Caco-2 (cell line): ENCODE measurements around the gene EXOSC10. TPM values are rescaled to one million over a fixed set of nuclear protein-coding genes. Genes with fewer than 3 reads are reported as not detected.

Experiments used
- BruUV-seq: library from RNA; stranded (reverse); fragments of 400-500 nt; replicated peaks from 2 replicates; lab custom pipeline; 2021; lab: Mats Ljungman, UMichigan
- CTCF ChIA-PET: fragments of 300-600 bp; sonication (Branson Sonifier 250); formaldehyde crosslinking; loops from one replicate; lab custom pipeline; 2022; ENCODE audit warnings: antibody characterized with exemption; lab: Charles Lee
- POLR2A ChIA-PET: fragments of 300-600 bp; sonication (Branson Sonifier 250); formaldehyde crosslinking; loops from one replicate; lab custom pipeline; 2022; ENCODE audit warnings: antibody characterized with exemption; lab: Charles Lee
- DNase-seq, 2 experiments: peaks; one replicate each; pipeline versions ENCODE4 v3.0.0 to v3.0.0-alpha.2; 2020 to 2022
- H3K27me3 ChIP-seq: replicated peaks from 2 replicates; pipeline ENCODE4 v1.6.0; 2011; ENCODE audit warnings: low read length; ENCODE audit not compliant: control insufficient read depth, insufficient read depth
- H3K36me3 ChIP-seq: 2 replicates; pipeline ENCODE4 v1.5.1; 2011; ENCODE audit warnings: low read length; ENCODE audit not compliant: control insufficient read depth, insufficient read depth
- H3K4me1 ChIP-seq: fragments of 250-450 bp; sonication (Bioruptor Pico); 2 replicates; pipeline ENCODE4 v1.5.1; 2020; ENCODE audit warnings: mild to moderate bottlenecking
- H3K4me3 ChIP-seq: 2 replicates; pipeline ENCODE4 v1.5.1; 2011; ENCODE audit warnings: low read depth, mild to moderate bottlenecking, control low read depth, low read length
- H3K9me3 ChIP-seq: fragments of 250-450 bp; sonication (Bioruptor Pico); 2 replicates; pipeline ENCODE4 v1.5.1; 2020; ENCODE audit warnings: mild to moderate bottlenecking, moderate library complexity
- H3K27ac Mint-ChIP-seq: one replicate; pipeline ENCODE4 v1.8.0; 2022; ENCODE audit warnings: mixed read lengths; ENCODE audit not compliant: unreplicated experiment
- H3K27me3 Mint-ChIP-seq: one replicate; pipeline ENCODE4 v1.8.0; 2022; ENCODE audit warnings: mixed read lengths; ENCODE audit not compliant: insufficient read depth, unreplicated experiment
- H3K36me3 Mint-ChIP-seq: one replicate; pipeline ENCODE4 v1.8.0; 2022; ENCODE audit warnings: mild to moderate bottlenecking, mixed read lengths; ENCODE audit not compliant: insufficient read depth, unreplicated experiment
- H3K4me1 Mint-ChIP-seq: one replicate; pipeline ENCODE4 v1.8.0; 2022; ENCODE audit warnings: low read depth, mixed read lengths; ENCODE audit not compliant: unreplicated experiment
- H3K4me3 Mint-ChIP-seq: one replicate; pipeline ENCODE4 v1.8.0; 2022; ENCODE audit warnings: mild to moderate bottlenecking, moderate library complexity, mixed read lengths; ENCODE audit not compliant: unreplicated experiment
- H3K9me3 Mint-ChIP-seq: one replicate; pipeline ENCODE4 v1.8.0; 2022; ENCODE audit warnings: mixed read lengths; ENCODE audit not compliant: unreplicated experiment
- intact Hi-C: fragments of 100-400 bp; cut with micrococcal nuclease; formaldehyde crosslinking; loops from one replicate; pipeline ENCODE4 v1.10.0; 2022; ENCODE audit not compliant: unreplicated experiment
- total RNA-seq: library from RNA; stranded (reverse); gene quantifications from 2 replicates; pipeline ENCODE4 v1.2.3, GENCODE V29; 2022
- TF ChIP-seq, protein P1 (sequence below), 2 experiments: fragments of 200-600 bp in 1 of 2; IDR thresholded peaks; 1 replicate in 1 of 2; 2 replicates in 1 of 2; pipeline versions ENCODE4 v1.5.1 to v1.8.0; 2011 to 2022; ENCODE audit warnings: antibody characterized with exemption in 1 of 2, control low read depth in 1 of 2, inconsistent platforms in 1 of 2, low read depth in 1 of 2, low read length in 1 of 2, mild to moderate bottlenecking in 1 of 2, moderate library complexity in 1 of 2; ENCODE audit not compliant: insufficient read depth in 1 of 2, severe bottlenecking in 1 of 2, unreplicated experiment in 1 of 2

The EXOSC10 gene
- total RNA-seq, 1 experiment from 2014 or later, result 83.7 TPM

DNA sequence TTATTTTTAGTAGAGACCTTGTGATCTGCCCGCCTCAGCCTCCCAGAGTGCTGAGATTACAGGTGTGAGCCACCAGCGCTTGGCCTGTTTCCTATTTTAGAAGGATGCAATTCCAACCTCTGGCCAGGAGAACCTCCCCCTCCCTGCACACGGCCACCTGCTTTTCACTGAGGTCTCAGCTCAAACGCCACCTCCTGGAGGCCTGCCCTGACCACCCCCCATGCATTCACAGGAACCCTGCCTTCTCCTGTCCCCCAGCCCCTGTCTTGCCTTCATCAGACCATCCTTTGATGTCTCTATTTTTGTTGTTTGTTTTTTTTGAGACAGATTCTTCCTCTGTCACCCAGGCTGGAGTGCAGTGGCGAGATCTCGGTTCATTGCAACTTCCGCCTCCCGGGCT, 42.2 kb downstream of the EXOSC10 start:
- DNase-seq, result no peak
- Mint-ChIP-seq H3K4me3 (no peak overlapping the region), H3K9me3 (no peaks in the 10 kb centered on the region), H3K27me3 (no peaks in the 10 kb centered on the region), H3K27ac (no peak overlapping the region), H3K4me1 (no peaks in the 10 kb centered on the region), H3K36me3 (peaks cover 37% of the 10 kb centered on the region)
- CTCF ChIA-PET, result interaction anchor here (1.6 to 2.0 kb wide), 2 partner anchors 20 kb away, joined by 3 to 15 read pairs; no protein-coding TSS in a partner anchor
- Histone ChIP-seq H3K36me3 (no peaks in the 10 kb centered on the region; the same call in 1 of the 2 replicates), H3K27me3 (no peaks in the 10 kb centered on the region), H3K9me3 (no peaks in the 10 kb centered on the region), H3K4me1 (0 out of 2 replicates have a peak, but pooled peaks cover 6% of the 10 kb centered on the region), H3K4me3 (no peak overlapping the region)
- TF ChIP-seq, protein P1, sequence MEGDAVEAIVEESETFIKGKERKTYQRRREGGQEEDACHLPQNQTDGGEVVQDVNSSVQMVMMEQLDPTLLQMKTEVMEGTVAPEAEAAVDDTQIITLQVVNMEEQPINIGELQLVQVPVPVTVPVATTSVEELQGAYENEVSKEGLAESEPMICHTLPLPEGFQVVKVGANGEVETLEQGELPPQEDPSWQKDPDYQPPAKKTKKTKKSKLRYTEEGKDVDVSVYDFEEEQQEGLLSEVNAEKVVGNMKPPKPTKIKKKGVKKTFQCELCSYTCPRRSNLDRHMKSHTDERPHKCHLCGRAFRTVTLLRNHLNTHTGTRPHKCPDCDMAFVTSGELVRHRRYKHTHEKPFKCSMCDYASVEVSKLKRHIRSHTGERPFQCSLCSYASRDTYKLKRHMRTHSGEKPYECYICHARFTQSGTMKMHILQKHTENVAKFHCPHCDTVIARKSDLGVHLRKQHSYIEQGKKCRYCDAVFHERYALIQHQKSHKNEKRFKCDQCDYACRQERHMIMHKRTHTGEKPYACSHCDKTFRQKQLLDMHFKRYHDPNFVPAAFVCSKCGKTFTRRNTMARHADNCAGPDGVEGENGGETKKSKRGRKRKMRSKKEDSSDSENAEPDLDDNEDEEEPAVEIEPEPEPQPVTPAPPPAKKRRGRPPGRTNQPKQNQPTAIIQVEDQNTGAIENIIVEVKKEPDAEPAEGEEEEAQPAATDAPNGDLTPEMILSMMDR (IDR thresholded peaks at IDR 0.05; ENCODE audit: insufficient read depth in 1 of 2, low read depth in 1 of 2, low read length in 1 of 2, severe bottlenecking in 1 of 2, unreplicated experiment in 1 of 2), result no peak
- no TSS peak for BruUV-seq
- POLR2A ChIA-PET, result no interaction called here
- intact Hi-C loops, result no loop called here

DNA sequence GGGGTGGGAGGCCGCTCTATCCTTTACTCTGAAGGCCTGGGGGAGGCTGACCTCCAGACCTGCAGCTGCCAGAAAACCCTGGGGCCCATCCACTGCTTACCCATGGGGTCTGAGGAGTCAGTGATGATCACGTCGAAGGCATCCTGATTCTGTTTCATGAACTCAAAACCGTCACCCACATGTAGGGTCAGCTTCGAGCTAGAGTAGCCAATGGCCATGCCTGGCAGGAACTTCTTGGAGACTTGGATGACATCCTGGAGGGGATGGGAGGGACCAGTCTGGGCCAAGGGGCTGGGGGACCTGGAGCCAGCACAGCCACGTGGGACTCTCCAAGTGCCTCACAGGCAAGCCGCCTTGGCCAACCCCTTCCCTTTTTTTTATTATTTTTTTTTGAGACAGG, 43.2 kb downstream of the EXOSC10 start:
- Histone ChIP-seq H3K4me3 (no peak overlapping the region), H3K9me3 (no peaks in the 10 kb centered on the region), H3K36me3 (no peaks in the 10 kb centered on the region; the same call in 1 of the 2 replicates), H3K4me1 (0 out of 2 replicates have a peak, but pooled peaks cover 6% of the 10 kb centered on the region), H3K27me3 (no peaks in the 10 kb centered on the region)
- Mint-ChIP-seq H3K27ac (no peak overlapping the region), H3K36me3 (peaks cover 41% of the 10 kb centered on the region), H3K4me3 (no peak overlapping the region), H3K9me3 (no peaks in the 10 kb centered on the region), H3K27me3 (no peaks in the 10 kb centered on the region), H3K4me1 (no peaks in the 10 kb centered on the region)
- intact Hi-C loops, result no loop called here
- TF ChIP-seq, protein P1 (IDR thresholded peaks at IDR 0.05; ENCODE audit: insufficient read depth in 1 of 2, low read depth in 1 of 2, low read length in 1 of 2, severe bottlenecking in 1 of 2, unreplicated experiment in 1 of 2), result no peak
- no TSS peak for BruUV-seq
- ChIA-PET POLR2A (interaction anchor here (0.8 kb wide), 1 partner anchor 42 kb away, joined by 3 read pairs; no protein-coding TSS in a partner anchor), CTCF (interaction anchor here (0.6 to 2.0 kb wide), 2 partner anchors 19 to 45 kb away, joined by 3 to 15 read pairs; no protein-coding TSS in a partner anchor)
- DNase-seq, result no peak

DNA sequence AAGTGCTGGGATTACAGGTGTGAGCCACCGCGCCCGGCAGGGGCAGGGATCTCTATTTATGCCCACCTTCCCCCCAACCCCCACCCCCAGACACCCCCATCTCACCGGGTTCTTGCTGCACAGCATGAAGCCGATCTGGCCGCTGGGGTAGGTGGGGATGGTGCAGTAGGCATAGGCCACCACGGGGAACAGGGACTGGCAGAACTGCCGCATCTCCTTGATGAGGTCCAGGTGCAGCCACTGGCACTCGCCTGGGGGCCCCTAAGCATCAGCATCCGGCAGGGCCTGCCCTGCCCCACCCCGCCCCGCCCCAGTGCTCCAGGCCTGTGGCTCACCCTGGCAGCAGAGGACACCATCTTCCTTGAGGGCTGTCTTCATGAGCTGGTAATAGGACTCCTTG, 44.0 kb downstream of the EXOSC10 start:
- CTCF ChIA-PET, result interaction anchor here (0.6 to 2.0 kb wide), 2 partner anchors 18 to 46 kb away, joined by 3 to 15 read pairs; no protein-coding TSS in a partner anchor
- Histone ChIP-seq H3K36me3 (no peaks in the 10 kb centered on the region; the same call in 1 of the 2 replicates), H3K4me3 (no peak overlapping the region), H3K9me3 (no peaks in the 10 kb centered on the region), H3K27me3 (no peaks in the 10 kb centered on the region), H3K4me1 (0 out of 2 replicates have a peak, but pooled peaks cover under 1% of the 10 kb centered on the region)
- H3K27me3 Mint-ChIP-seq, result no peaks in the 10 kb centered on the region
- DNase-seq, result no peak
- H3K27ac Mint-ChIP-seq, result no peak overlapping the region
- no peak overlapping the region for H3K4me3 Mint-ChIP-seq
- H3K36me3 Mint-ChIP-seq, result peaks cover 48% of the 10 kb centered on the region
- no peaks in the 10 kb centered on the region for H3K9me3 Mint-ChIP-seq
- intact Hi-C loops, result no loop called here
- TF ChIP-seq, protein P1 (IDR thresholded peaks at IDR 0.05; ENCODE audit: insufficient read depth in 1 of 2, low read depth in 1 of 2, low read length in 1 of 2, severe bottlenecking in 1 of 2, unreplicated experiment in 1 of 2), result no peak
- no peaks in the 10 kb centered on the region for H3K4me1 Mint-ChIP-seq
- no TSS peak for BruUV-seq
- POLR2A ChIA-PET, result no interaction called here
